Gastroesophageal sphincter (tissue), 4 donors: ENCODE results near the gene EIF5AL1. TPM values are rescaled to one million over a fixed set of nuclear protein-coding genes. Genes with fewer than 3 reads are reported as not detected.

Experiments
- ATAC-seq: fragments of 150-250 bp; one replicate; pipeline ENCODE4 v1.9.1; 2016; ENCODE audit warnings: mild to moderate bottlenecking, moderate library complexity
- H3K27ac ChIP-seq, 4 donors: fragments of 200-600 bp; sonication (generic) in 3 of 4; 1 replicate in 3 of 4; 2 replicates in 1 of 4; pipeline ENCODE4 v1.5.1; 2016 to 2019
- H3K27me3 ChIP-seq: fragments of 200-600 bp; sonication (generic); one replicate; pipeline ENCODE4 v1.5.1; 2019
- H3K36me3 ChIP-seq, 2 donors: fragments of 200-600 bp; sonication (generic); one replicate each; pipeline ENCODE4 v1.5.1; 2019; ENCODE audit warnings: control low read depth in 1 of 2
- H3K4me1 ChIP-seq, 3 donors: fragments of 200-600 bp; sonication (generic); 1 replicate in 2 of 3; 2 replicates in 1 of 3; pipeline ENCODE4 v1.5.1; 2016 to 2019; ENCODE audit warnings: control low read depth in 2 of 3
- H3K4me3 ChIP-seq, 2 donors: fragments of 200-600 bp; sonication (generic); one replicate each; pipeline ENCODE4 v1.5.1; 2019; ENCODE audit warnings: mild to moderate bottlenecking in 1 of 2, moderate library complexity in 1 of 2
- H3K9me3 ChIP-seq, 3 donors: fragments of 200-600 bp; sonication (generic); one replicate each; pipeline ENCODE4 v1.5.1; 2017 to 2019; ENCODE audit warnings: control low read depth in 2 of 3
- EP300 ChIP-seq: sonication (generic); formaldehyde crosslinking; IDR thresholded peaks from one replicate; pipeline ENCODE4 v1.6.1; 2017; ENCODE audit warnings: antibody characterized with exemption, mild to moderate bottlenecking
- POLR2A ChIP-seq, 2 donors: fragments of 450-650 bp; IDR thresholded peaks; one replicate each; pipeline ENCODE4 v1.6.1; 2017; ENCODE audit warnings: antibody characterized with exemption in 2 of 2, mild to moderate bottlenecking in 2 of 2, moderate library complexity in 1 of 2
- POLR2AphosphoS5 ChIP-seq: sonication (generic); formaldehyde crosslinking; IDR thresholded peaks from one replicate; pipeline ENCODE4 v1.6.1; 2017; ENCODE audit warnings: antibody characterized with exemption
- WGBS, 2 donors: methylation state at CpG; one replicate each; pipeline ENCODE4 v1.1.5; 2018; ENCODE audit warnings: low coverage in 1 of 2; 5-methylcytosine and 5-hydroxymethylcytosine counted together
- total RNA-seq, 4 donors: library from RNA; depleted of rRNA; stranded (reverse); fragments of >200 nt; gene quantifications; one replicate each; pipeline ENCODE4 v1.1.0, GENCODE V29; 2016
- TF ChIP-seq, protein P1 (sequence below), 4 experiments: fragments of 200-600 bp in 2 of 4; fragments of 450-650 bp in 2 of 4; sonication (generic) in 1 of 4; IDR thresholded peaks; one replicate each; pipeline ENCODE4 v1.5.1; 2017 to 2019; ENCODE audit warnings: antibody characterized with exemption in 4 of 4, mild to moderate bottlenecking in 2 of 4, moderate library complexity in 2 of 4

Gene EIF5AL1
- total RNA-seq, 4 donors from 2014 or later: 0.16 to 0.35 (median 0.23) TPM

DNA sequence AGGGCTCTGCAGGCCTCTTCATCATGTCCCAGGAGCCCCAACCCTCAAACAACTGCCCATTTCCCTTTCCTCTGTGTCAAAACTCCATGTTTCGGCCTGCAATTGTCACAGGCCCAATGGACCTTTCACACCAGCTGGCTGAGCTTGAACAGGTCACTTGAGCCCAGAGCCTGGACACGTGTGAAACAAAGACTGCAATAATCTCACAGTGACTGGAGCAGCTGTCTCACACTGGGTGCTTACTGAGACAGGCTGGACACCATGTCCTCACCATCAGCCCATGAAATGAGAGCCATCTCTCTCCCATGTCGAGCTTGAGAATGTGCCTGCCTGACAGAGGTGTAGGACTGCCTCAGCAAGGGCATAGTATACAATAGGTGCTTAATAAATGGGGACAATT is 19.5 kb upstream of the EIF5AL1 start:
- no peak for ATAC-seq
- no CpG with 5 or more reads among the region's 3 CpGs for WGBS, 2 donors
- no peak for TF ChIP-seq EP300
- TF ChIP-seq, protein P1, sequence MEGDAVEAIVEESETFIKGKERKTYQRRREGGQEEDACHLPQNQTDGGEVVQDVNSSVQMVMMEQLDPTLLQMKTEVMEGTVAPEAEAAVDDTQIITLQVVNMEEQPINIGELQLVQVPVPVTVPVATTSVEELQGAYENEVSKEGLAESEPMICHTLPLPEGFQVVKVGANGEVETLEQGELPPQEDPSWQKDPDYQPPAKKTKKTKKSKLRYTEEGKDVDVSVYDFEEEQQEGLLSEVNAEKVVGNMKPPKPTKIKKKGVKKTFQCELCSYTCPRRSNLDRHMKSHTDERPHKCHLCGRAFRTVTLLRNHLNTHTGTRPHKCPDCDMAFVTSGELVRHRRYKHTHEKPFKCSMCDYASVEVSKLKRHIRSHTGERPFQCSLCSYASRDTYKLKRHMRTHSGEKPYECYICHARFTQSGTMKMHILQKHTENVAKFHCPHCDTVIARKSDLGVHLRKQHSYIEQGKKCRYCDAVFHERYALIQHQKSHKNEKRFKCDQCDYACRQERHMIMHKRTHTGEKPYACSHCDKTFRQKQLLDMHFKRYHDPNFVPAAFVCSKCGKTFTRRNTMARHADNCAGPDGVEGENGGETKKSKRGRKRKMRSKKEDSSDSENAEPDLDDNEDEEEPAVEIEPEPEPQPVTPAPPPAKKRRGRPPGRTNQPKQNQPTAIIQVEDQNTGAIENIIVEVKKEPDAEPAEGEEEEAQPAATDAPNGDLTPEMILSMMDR (IDR thresholded peaks at IDR 0.05): no peak

DNA sequence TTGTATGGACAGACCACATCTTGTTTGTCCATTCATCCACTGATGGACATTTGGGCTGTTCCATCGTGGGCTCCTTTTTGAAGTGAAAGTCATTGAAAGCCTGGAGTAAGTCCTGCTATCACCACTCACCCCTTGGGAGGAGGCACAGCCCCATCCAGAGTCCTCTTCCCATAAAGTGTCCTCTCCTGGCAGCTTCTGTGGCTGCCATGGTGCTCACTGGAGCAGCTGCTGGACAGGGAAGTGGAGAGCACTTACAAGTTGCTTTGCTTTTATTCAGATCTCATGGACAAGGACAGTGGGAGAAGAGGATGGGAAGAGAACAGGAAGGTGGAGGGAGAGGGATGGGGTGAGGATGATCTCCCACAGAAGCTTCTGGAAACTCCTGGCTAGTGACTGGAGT is 18.5 kb upstream of the EIF5AL1 start:
- Histone ChIP-seq H3K9me3 (no peaks in the 10 kb centered on the region), H3K36me3 (no peaks in the 10 kb centered on the region), H3K27ac (no peak overlapping the region), H3K27me3 (peaks cover 9% of the 10 kb centered on the region), H3K4me1 (peaks cover 0 to 14% (median 0%) of the 10 kb centered on the region in 3 donors), H3K4me3 (no peak overlapping the region)
- 80% methylated on average over 1 of the region's 1 CpG; no CpG with 5 or more reads in 1 of the 2 donors for WGBS, 2 donors
- TF ChIP-seq, protein P1 (IDR thresholded peaks at IDR 0.05): no peak
- no peak for TF ChIP-seq EP300
- no peak for ATAC-seq

More for the DNA sequence above, 19.5 kb upstream of the EIF5AL1 start:
- H3K27ac ChIP-seq: no peak overlapping the region
- no peaks in the 10 kb centered on the region for H3K9me3 ChIP-seq
- H3K4me1 ChIP-seq: peaks cover 0 to 24% (median 8%) of the 10 kb centered on the region in 3 donors
- peaks cover 4% of the 10 kb centered on the region for H3K27me3 ChIP-seq
- H3K36me3 ChIP-seq: no peaks in the 10 kb centered on the region
- no peak overlapping the region for H3K4me3 ChIP-seq

DNA sequence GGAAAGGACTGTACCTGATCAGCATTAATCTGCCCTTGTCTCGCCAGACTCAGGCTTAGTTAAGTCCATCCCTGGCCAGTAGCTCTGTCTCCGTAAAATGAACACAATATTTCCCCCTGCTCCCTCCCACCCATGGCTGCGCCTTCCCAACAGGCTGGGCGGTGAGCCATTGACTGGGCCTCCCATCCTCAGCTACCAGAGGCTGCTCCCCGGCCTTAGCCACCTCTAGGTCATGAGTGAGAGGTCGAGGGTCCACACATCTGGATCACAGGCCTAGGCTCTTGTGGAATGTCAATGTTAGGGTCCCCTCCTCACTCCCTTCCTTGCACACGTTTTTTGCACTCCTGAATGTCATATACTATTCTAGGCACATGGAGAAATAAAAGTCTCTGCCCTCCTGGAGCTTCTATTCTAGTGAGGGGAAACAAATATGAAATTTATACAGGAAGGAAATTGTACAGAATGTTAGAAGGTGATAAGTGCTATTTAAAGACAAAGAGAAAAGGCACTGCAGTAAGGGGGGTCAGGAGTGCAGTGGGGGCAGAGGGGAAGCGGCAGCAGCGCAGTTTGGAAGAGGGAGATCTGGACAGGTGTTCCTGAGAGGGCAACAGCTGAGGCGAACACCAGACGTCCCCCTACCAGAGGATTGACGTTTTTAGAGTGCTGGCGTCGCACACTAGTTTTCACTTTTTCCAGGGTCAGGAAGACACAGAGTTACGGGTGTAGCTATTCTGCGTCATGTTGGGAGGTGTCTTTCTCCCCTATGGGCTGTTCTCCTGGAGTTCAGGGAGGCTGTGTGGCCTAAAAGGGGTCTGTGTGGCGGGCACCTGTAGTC is 17.2 kb upstream of the EIF5AL1 start:
- WGBS, 2 donors: 82 to 88% methylated on average over 12 to 14 of the region's 17 CpGs
- Histone ChIP-seq H3K4me3 (no peak overlapping the region), H3K36me3 (no peaks in the 10 kb centered on the region), H3K4me1 (peaks cover 0 to 8% (median 0%) of the 10 kb centered on the region in 3 donors), H3K9me3 (no peaks in the 10 kb centered on the region), H3K27ac (no peak overlapping the region), H3K27me3 (peaks cover 9% of the 10 kb centered on the region)
- no peak for TF ChIP-seq POLR2A (IDR thresholded peaks at IDR 0.05)
- TF ChIP-seq EP300: no peak
- no peak for TF ChIP-seq POLR2AphosphoS5
- TF ChIP-seq, protein P1 (IDR thresholded peaks at IDR 0.05): no peak
- ATAC-seq: no peak

DNA sequence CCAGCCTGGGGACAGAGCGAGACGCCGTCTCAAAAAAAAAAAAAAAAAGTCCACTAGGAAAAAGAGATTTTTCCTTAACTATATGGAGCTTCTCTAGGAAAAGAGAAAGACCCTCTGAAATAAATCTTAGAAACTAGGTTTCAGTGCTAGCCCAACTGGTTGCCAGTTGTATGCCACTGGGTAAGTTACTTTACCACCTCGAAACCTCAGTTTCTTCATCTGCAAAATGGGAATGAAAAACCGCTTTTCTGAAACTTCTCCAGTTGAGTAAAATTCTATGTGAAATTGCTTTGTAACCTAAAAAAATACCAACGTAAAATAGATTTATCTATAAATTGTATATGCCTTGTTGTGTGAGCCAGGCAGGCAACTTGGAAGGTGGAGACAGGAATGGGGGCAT is 16.5 kb upstream of the EIF5AL1 start:
- WGBS, 2 donors: 84 to 100% methylated on average over 2 to 4 of the region's 6 CpGs

More for the DNA sequence above, 16.5 kb upstream of the EIF5AL1 start:
- TF ChIP-seq POLR2A (IDR thresholded peaks at IDR 0.05): no peak
- no peak for TF ChIP-seq EP300
- no peak for TF ChIP-seq POLR2AphosphoS5
- TF ChIP-seq, protein P1 (IDR thresholded peaks at IDR 0.05): no peak
- H3K27me3 ChIP-seq: peaks cover 9% of the 10 kb centered on the region
- no peak overlapping the region for H3K4me3 ChIP-seq
- H3K9me3 ChIP-seq: no peaks in the 10 kb centered on the region
- H3K27ac ChIP-seq: no peak overlapping the region
- peaks cover 0 to 1% (median 0%) of the 10 kb centered on the region in 3 donors for H3K4me1 ChIP-seq
- ATAC-seq: no peak
- no peaks in the 10 kb centered on the region for H3K36me3 ChIP-seq
